C4-2B (cell line): Measurements from ENCODE around the gene ILDR2.

ENCODE experiments used
- CTCF ChIP-seq: fragments of 450-650 bp; conservative IDR thresholded peaks from 2 replicates; pipeline ENCODE4 v1.5.1; 2017; ENCODE audit warnings: mild to moderate bottlenecking
- ZFX ChIP-seq: fragments of 450-650 bp; IDR thresholded peaks from 2 replicates; pipeline ENCODE4 v1.6.1; 2017

- no peak for TF ChIP-seq CTCF
- TF ChIP-seq ZFX: no peak
Observed at GRCh38 chr1:166952002-166952746, 23.2 kb downstream of the ILDR2 start.
